ENCODE data around the gene PRKN.
"Not testable (repeated sequence)": the region's sequence is repeated elsewhere in the genome, so short reads cannot be mapped to it uniquely, and the experiment has no call there.

Gene PRKN

GRCh38 chr6:161894436-161894835 is 833.1 kb downstream of the PRKN start:
- Histone ChIP-seq H3K36me3 (ENCODE audit: control insufficient read depth, insufficient read depth, low read length) (no peaks in the 10 kb centered on the region), H3K27ac (ENCODE audit: insufficient read depth, low read depth, low read length, poor library complexity, severe bottlenecking) (no peak overlapping the region), H3K4me3 (ENCODE audit: insufficient read depth, low read depth, low read length) (no peak overlapping the region), H3K4me1 (ENCODE audit: control insufficient read depth, insufficient read depth, low read length) (peaks cover 3% of the 10 kb centered on the region), H3K27me3 (ENCODE audit: control insufficient read depth, insufficient read depth, low read length, poor library complexity, severe bottlenecking) (peaks cover 3% of the 10 kb centered on the region), H3K9me3 (ENCODE audit: control insufficient read depth, low read length) (no peaks in the 10 kb centered on the region)
- WGBS, 2 experiments: 90 to 94% methylated on average over 6 of the region's 6 CpGs

- Histone ChIP-seq H3K4me1 (ENCODE audit: control insufficient read depth, insufficient read depth, low read length) (peaks cover 3% of the 10 kb centered on the region), H3K36me3 (ENCODE audit: control insufficient read depth, insufficient read depth, low read length) (no peaks in the 10 kb centered on the region), H3K4me3 (ENCODE audit: insufficient read depth, low read depth, low read length) (no peak overlapping the region), H3K27ac (ENCODE audit: insufficient read depth, low read depth, low read length, poor library complexity, severe bottlenecking) (no peak overlapping the region), H3K9me3 (ENCODE audit: control insufficient read depth, low read length) (no peaks in the 10 kb centered on the region), H3K27me3 (ENCODE audit: control insufficient read depth, insufficient read depth, low read length, poor library complexity, severe bottlenecking) (peaks cover 3% of the 10 kb centered on the region)
- WGBS, 2 experiments: 38 to 49% methylated on average over 2 of the region's 2 CpGs
These were observed 836.0 kb downstream of the PRKN start for GRCh38 chr6:161891542-161891941.

- Histone ChIP-seq H3K36me3 (ENCODE audit: control insufficient read depth, insufficient read depth, low read length) (no peaks in the 10 kb centered on the region), H3K4me1 (ENCODE audit: control insufficient read depth, insufficient read depth, low read length) (peaks cover 3% of the 10 kb centered on the region), H3K9me3 (ENCODE audit: control insufficient read depth, low read length) (no peaks in the 10 kb centered on the region), H3K27ac (ENCODE audit: insufficient read depth, low read depth, low read length, poor library complexity, severe bottlenecking) (no peak overlapping the region), H3K4me3 (ENCODE audit: insufficient read depth, low read depth, low read length) (no peak overlapping the region), H3K27me3 (ENCODE audit: control insufficient read depth, insufficient read depth, low read length, poor library complexity, severe bottlenecking) (peaks cover 3% of the 10 kb centered on the region)
- WGBS, 2 experiments: 34 to 35% methylated on average over 14 to 15 of the region's 15 CpGs
These were observed 836.7 kb downstream of the PRKN start for GRCh38 chr6:161890832-161891297.

- no peak overlapping the region for H3K4me3 ChIP-seq (ENCODE audit: insufficient read depth, low read depth, low read length)
- no peaks in the 10 kb centered on the region for H3K36me3 ChIP-seq (ENCODE audit: control insufficient read depth, insufficient read depth, low read length)
- H3K9me3 ChIP-seq (ENCODE audit: control insufficient read depth, low read length): no peaks in the 10 kb centered on the region
- 71 to 76% methylated on average over 8 of the region's 8 CpGs for WGBS, 2 experiments
- H3K27ac ChIP-seq (ENCODE audit: insufficient read depth, low read depth, low read length, poor library complexity, severe bottlenecking): no peak overlapping the region
- H3K27me3 ChIP-seq (ENCODE audit: control insufficient read depth, insufficient read depth, low read length, poor library complexity, severe bottlenecking): peaks cover 3% of the 10 kb centered on the region
- no peaks in the 10 kb centered on the region for H3K4me1 ChIP-seq (ENCODE audit: control insufficient read depth, insufficient read depth, low read length)
These were observed 837.3 kb downstream of the PRKN start for GRCh38 chr6:161890133-161890831.

GRCh38 chr6:161889324-161889723 is 838.2 kb downstream of the PRKN start:
- H3K27ac ChIP-seq (ENCODE audit: insufficient read depth, low read depth, low read length, poor library complexity, severe bottlenecking): no peak overlapping the region
- no peaks in the 10 kb centered on the region for H3K9me3 ChIP-seq (ENCODE audit: control insufficient read depth, low read length)
- no peaks in the 10 kb centered on the region for H3K36me3 ChIP-seq (ENCODE audit: control insufficient read depth, insufficient read depth, low read length)
- H3K27me3 ChIP-seq (ENCODE audit: control insufficient read depth, insufficient read depth, low read length, poor library complexity, severe bottlenecking): peaks cover 3% of the 10 kb centered on the region
- H3K4me3 ChIP-seq (ENCODE audit: insufficient read depth, low read depth, low read length): no peak overlapping the region
- H3K4me1 ChIP-seq (ENCODE audit: control insufficient read depth, insufficient read depth, low read length): no peaks in the 10 kb centered on the region
- 91 to 94% methylated on average over 7 of the region's 7 CpGs for WGBS, 2 experiments

- not testable (repeated sequence) for H3K27ac ChIP-seq (ENCODE audit: insufficient read depth, low read depth, low read length, poor library complexity, severe bottlenecking); H3K27me3 ChIP-seq (ENCODE audit: control insufficient read depth, insufficient read depth, low read length, poor library complexity, severe bottlenecking); H3K4me1 ChIP-seq (ENCODE audit: control insufficient read depth, insufficient read depth, low read length); H3K4me3 ChIP-seq (ENCODE audit: insufficient read depth, low read depth, low read length); H3K9me3 ChIP-seq (ENCODE audit: control insufficient read depth, low read length); H3K36me3 ChIP-seq (ENCODE audit: control insufficient read depth, insufficient read depth, low read length)
- 96% methylated on average over 7 of the region's 9 CpGs for WGBS, 2 experiments
These were observed 841.0 kb downstream of the PRKN start for GRCh38 chr6:161886545-161886944.

- H3K9me3 ChIP-seq (ENCODE audit: control insufficient read depth, low read length): no peaks in the 10 kb centered on the region
- H3K27me3 ChIP-seq (ENCODE audit: control insufficient read depth, insufficient read depth, low read length, poor library complexity, severe bottlenecking): no peaks in the 10 kb centered on the region
- H3K36me3 ChIP-seq (ENCODE audit: control insufficient read depth, insufficient read depth, low read length): no peaks in the 10 kb centered on the region
- no peak overlapping the region for H3K27ac ChIP-seq (ENCODE audit: insufficient read depth, low read depth, low read length, poor library complexity, severe bottlenecking)
- WGBS, 2 experiments: 95 to 97% methylated on average over 1 of the region's 2 CpGs
- no peak overlapping the region for H3K4me3 ChIP-seq (ENCODE audit: insufficient read depth, low read depth, low read length)
- no peaks in the 10 kb centered on the region for H3K4me1 ChIP-seq (ENCODE audit: control insufficient read depth, insufficient read depth, low read length)
These were observed 842.8 kb downstream of the PRKN start for GRCh38 chr6:161884782-161885181.

GRCh38 chr6:161882196-161882765 is 845.3 kb downstream of the PRKN start:
- Histone ChIP-seq H3K36me3 (ENCODE audit: control insufficient read depth, insufficient read depth, low read length) (no peaks in the 10 kb centered on the region), H3K27me3 (ENCODE audit: control insufficient read depth, insufficient read depth, low read length, poor library complexity, severe bottlenecking) (no peaks in the 10 kb centered on the region), H3K4me3 (ENCODE audit: insufficient read depth, low read depth, low read length) (no peak overlapping the region), H3K27ac (ENCODE audit: insufficient read depth, low read depth, low read length, poor library complexity, severe bottlenecking) (no peak overlapping the region), H3K4me1 (ENCODE audit: control insufficient read depth, insufficient read depth, low read length) (no peaks in the 10 kb centered on the region), H3K9me3 (ENCODE audit: control insufficient read depth, low read length) (no peaks in the 10 kb centered on the region)
- WGBS, 2 experiments: 79 to 82% methylated on average over 15 of the region's 15 CpGs

GRCh38 chr6:161880056-161880455 is 847.5 kb downstream of the PRKN start:
- Histone ChIP-seq H3K4me3 (ENCODE audit: insufficient read depth, low read depth, low read length) (no peak overlapping the region), H3K27ac (ENCODE audit: insufficient read depth, low read depth, low read length, poor library complexity, severe bottlenecking) (no peak overlapping the region), H3K36me3 (ENCODE audit: control insufficient read depth, insufficient read depth, low read length) (no peaks in the 10 kb centered on the region), H3K4me1 (ENCODE audit: control insufficient read depth, insufficient read depth, low read length) (no peaks in the 10 kb centered on the region), H3K27me3 (ENCODE audit: control insufficient read depth, insufficient read depth, low read length, poor library complexity, severe bottlenecking) (no peaks in the 10 kb centered on the region), H3K9me3 (ENCODE audit: control insufficient read depth, low read length) (no peaks in the 10 kb centered on the region)
- WGBS, 2 experiments: no CpG with 5 or more reads among the region's 2 CpGs

- no peak overlapping the region for H3K27ac ChIP-seq (ENCODE audit: insufficient read depth, low read depth, low read length, poor library complexity, severe bottlenecking)
- no peaks in the 10 kb centered on the region for H3K9me3 ChIP-seq (ENCODE audit: control insufficient read depth, low read length)
- WGBS, 2 experiments: 89 to 93% methylated on average over 7 of the region's 8 CpGs
- H3K4me1 ChIP-seq (ENCODE audit: control insufficient read depth, insufficient read depth, low read length): no peaks in the 10 kb centered on the region
- H3K36me3 ChIP-seq (ENCODE audit: control insufficient read depth, insufficient read depth, low read length): no peaks in the 10 kb centered on the region
- H3K27me3 ChIP-seq (ENCODE audit: control insufficient read depth, insufficient read depth, low read length, poor library complexity, severe bottlenecking): no peaks in the 10 kb centered on the region
- H3K4me3 ChIP-seq (ENCODE audit: insufficient read depth, low read depth, low read length): no peak overlapping the region
These were observed 851.3 kb downstream of the PRKN start for GRCh38 chr6:161876231-161876630.
